ENCODE measurements around the gene FXYD6.

- TF ChIP-seq CTCF (IDR thresholded peaks at IDR 0.05) (no peak), POLR2A (IDR thresholded peaks at IDR 0.05) (no peak)
Observed at GRCh38 chr11:117816151-117816741, 60.2 kb downstream of the FXYD6 start.

All from testis (tissue), 2 donors.